HEK293T (cell line): ENCODE data around the gene HTT-AS.

Experiments used
- CTCF ChIA-PET: fragments of 350-600 bp; formaldehyde crosslinking; extraction: SDS; loops from one replicate; lab custom pipeline; 2021; ENCODE audit warnings: antibody characterized with exemption, inconsistent platforms; lab: Yijun Ruan, JAX
- POLR2A ChIA-PET: fragments of 350-600 bp; formaldehyde crosslinking; extraction: SDS; loops from one replicate; lab custom pipeline; 2020; ENCODE audit warnings: antibody characterized with exemption, inconsistent platforms; lab: Yijun Ruan, JAX
- DNase-seq: peaks from one replicate; pipeline ENCODE4 v3.0.0; 2012; ENCODE audit warnings: mixed read lengths; ENCODE audit errors: extremely low spot score
- ARNT ChIP-seq: fragments of 450-650 bp; IDR thresholded peaks from 2 replicates; pipeline ENCODE4 v1.6.1; 2017; ENCODE audit warnings: mild to moderate bottlenecking
- BHLHE40 ChIP-seq: fragments of 450-650 bp; IDR thresholded peaks from 2 replicates; pipeline ENCODE4 v1.6.1; 2016; ENCODE audit warnings: mild to moderate bottlenecking, moderate library complexity, borderline replicate concordance
- CTBP1 ChIP-seq: fragments of 450-650 bp; IDR thresholded peaks from 2 replicates; pipeline ENCODE4 v1.6.1; 2016; ENCODE audit warnings: borderline replicate concordance
- ELF4 ChIP-seq: fragments of 450-650 bp; IDR thresholded peaks from 2 replicates; pipeline ENCODE4 v1.6.1; 2017; ENCODE audit warnings: antibody characterized with exemption
- FOXA1 ChIP-seq: fragments of 450-650 bp; IDR thresholded peaks from 2 replicates; pipeline ENCODE4 v1.6.1; 2016; ENCODE audit warnings: mild to moderate bottlenecking
- FOXK2 ChIP-seq: fragments of 450-650 bp; IDR thresholded peaks from 2 replicates; pipeline ENCODE4 v1.6.1; 2016; ENCODE audit warnings: mild to moderate bottlenecking
- FOXM1 ChIP-seq: fragments of 450-650 bp; IDR thresholded peaks from 2 replicates; pipeline ENCODE4 v1.6.1; 2017; ENCODE audit warnings: mild to moderate bottlenecking, borderline replicate concordance
- HDGF ChIP-seq: fragments of 450-650 bp; IDR thresholded peaks from 2 replicates; pipeline ENCODE4 v1.6.1; 2017; ENCODE audit warnings: antibody characterized with exemption, borderline replicate concordance
- L3MBTL2 ChIP-seq: fragments of 450-650 bp; conservative IDR thresholded peaks from 2 replicates; pipeline ENCODE4 v1.6.1; 2016; ENCODE audit warnings: mild to moderate bottlenecking
- LEF1 ChIP-seq: fragments of 450-650 bp; IDR thresholded peaks from 2 replicates; pipeline ENCODE4 v1.6.1; 2017; ENCODE audit warnings: mild to moderate bottlenecking, borderline replicate concordance
- NFRKB ChIP-seq: fragments of 450-650 bp; IDR thresholded peaks from 2 replicates; pipeline ENCODE4 v1.6.1; 2016; ENCODE audit warnings: mild to moderate bottlenecking, moderate library complexity
- PKNOX1 ChIP-seq: fragments of 450-650 bp; IDR thresholded peaks from 2 replicates; pipeline ENCODE4 v1.6.1; 2016
- SP1 ChIP-seq: fragments of 450-650 bp; IDR thresholded peaks from 2 replicates; pipeline ENCODE4 v1.6.1; 2017
- SUZ12 ChIP-seq: fragments of 450-650 bp; IDR thresholded peaks from 2 replicates; pipeline ENCODE4 v1.6.1; 2016; ENCODE audit warnings: mild to moderate bottlenecking
- TARDBP ChIP-seq: fragments of 450-650 bp; IDR thresholded peaks from 2 replicates; pipeline ENCODE4 v1.6.1; 2016
- ZNF384 ChIP-seq: fragments of 450-650 bp; IDR thresholded peaks from 2 replicates; pipeline ENCODE4 v1.6.1; 2016

HTT-AS gene

GRCh38 chr4:3036131-3036952 is 38.0 kb downstream of the HTT-AS start:
- POLR2A ChIA-PET: interaction anchor here (1.1 kb wide), 1 partner anchor 73 kb away, joined by 5 read pairs; the partner anchor contains the start of gene GRK4
- TF ChIP-seq CTBP1 (no peak), FOXM1 (no peak), ZNF384 (no peak)
- DNase-seq: no peak
- CTCF ChIA-PET: interaction anchor here (1.3 to 1.7 kb wide), 2 partner anchors 55 to 273 kb away, joined by 3 to 11 read pairs; no protein-coding TSS in a partner anchor

GRCh38 chr4:3035674-3036073 is 38.7 kb downstream of the HTT-AS start:
- TF ChIP-seq SP1: no peak
- ChIA-PET CTCF (no interaction called here), POLR2A (interaction anchor here (1.1 kb wide), 1 partner anchor 72 kb away, joined by 5 read pairs; the partner anchor contains the start of gene GRK4)
- no peak for DNase-seq

- ChIA-PET CTCF (no interaction called here), POLR2A (interaction anchor here (1.1 kb wide), 1 partner anchor 71 kb away, joined by 5 read pairs; the partner anchor contains the start of gene GRK4)
- TF ChIP-seq LEF1 (no peak), SUZ12 (no peak), ZNF384 (no peak), ARNT (no peak), TARDBP (no peak), FOXK2 (no peak), PKNOX1 (no peak), L3MBTL2 (no peak), HDGF (no peak), NFRKB (no peak), BHLHE40 (no peak), CTBP1 (no peak), FOXM1 (no peak), FOXA1 (no peak), SP1 (no peak), ELF4 (no peak)
- DNase-seq: no peak
Measured at GRCh38 chr4:3035249-3035648, 39.1 kb downstream of the HTT-AS start.

- ChIA-PET CTCF (no interaction called here), POLR2A (no interaction called here)
- TF ChIP-seq BHLHE40: no peak
- TF ChIP-seq NFRKB: no peak
- TF ChIP-seq FOXM1: no peak
- TF ChIP-seq SP1: no peak
- TF ChIP-seq HDGF: no peak
- no peak for TF ChIP-seq ARNT
- TF ChIP-seq PKNOX1: no peak
- TF ChIP-seq SUZ12: no peak
- no peak for TF ChIP-seq L3MBTL2
- TF ChIP-seq ELF4: no peak
- TF ChIP-seq FOXK2: no peak
- TF ChIP-seq CTBP1: no peak
- no peak for TF ChIP-seq LEF1
- no peak for TF ChIP-seq ZNF384
- DNase-seq: no peak
Measured at GRCh38 chr4:3034231-3034630, 40.1 kb downstream of the HTT-AS start.

GRCh38 chr4:3031357-3032082 is 42.8 kb downstream of the HTT-AS start:
- DNase-seq: no peak
- POLR2A ChIA-PET: interaction anchor here (2.1 kb wide), 1 partner anchor 68 kb away, joined by 7 read pairs; the partner anchor contains the start of genes GRK4 and NOP14
- TF ChIP-seq SP1 (no peak), HDGF (no peak), LEF1 (no peak), ARNT (no peak), FOXM1 (no peak), TARDBP (no peak), SUZ12 (no peak), FOXK2 (no peak), ZNF384 (no peak)
- CTCF ChIA-PET: interaction anchor here (0.7 kb wide), 1 partner anchor 287 kb away, joined by 3 read pairs; no protein-coding TSS in a partner anchor

GRCh38 chr4:3030566-3031356 is 43.6 kb downstream of the HTT-AS start:
- ChIA-PET POLR2A (no interaction called here), CTCF (no interaction called here)
- TF ChIP-seq NFRKB: no peak
- TF ChIP-seq TARDBP: no peak
- no peak for TF ChIP-seq SP1
- no peak for TF ChIP-seq BHLHE40
- no peak for TF ChIP-seq L3MBTL2
- no peak for TF ChIP-seq FOXK2
- no peak for TF ChIP-seq HDGF
- no peak for TF ChIP-seq LEF1
- TF ChIP-seq CTBP1: no peak
- TF ChIP-seq FOXM1: no peak
- no peak for TF ChIP-seq ELF4
- no peak for TF ChIP-seq PKNOX1
- TF ChIP-seq ARNT: no peak
- no peak for TF ChIP-seq SUZ12
- no peak for TF ChIP-seq FOXA1
- no peak for TF ChIP-seq ZNF384
- DNase-seq: no peak
